Colonic mucosa (tissue), 4 donors: ENCODE results near the gene TMEM63B. TPM values are rescaled to one million over a fixed set of nuclear protein-coding genes. Genes with fewer than 3 reads are reported as not detected.

ENCODE experiments used
- DNase-seq: peaks from one replicate; pipeline ENCODE4 v3.0.0-alpha.2; 2020
- H3K27ac ChIP-seq: fragments of 200-600 bp; one replicate; pipeline ENCODE4 v1.8.0; 2021
- H3K27me3 ChIP-seq: fragments of 200-600 bp; one replicate; pipeline ENCODE4 v1.8.0; 2021
- H3K36me3 ChIP-seq: fragments of 200-600 bp; one replicate; pipeline ENCODE4 v1.8.0; 2021
- H3K4me1 ChIP-seq: fragments of 200-600 bp; one replicate; pipeline ENCODE4 v1.8.0; 2021; ENCODE audit warnings: mild to moderate bottlenecking
- H3K4me3 ChIP-seq: fragments of 200-600 bp; one replicate; pipeline ENCODE4 v1.8.0; 2021
- H3K9ac ChIP-seq, 2 donors: one replicate each; pipeline ENCODE4 v1.7.0; 2013; ENCODE audit warnings: control low read depth in 2 of 2, low read depth in 2 of 2, low read length in 2 of 2
- H3K9me3 ChIP-seq: fragments of 200-600 bp; one replicate; pipeline ENCODE4 v1.8.0; 2021
- CTCF ChIP-seq: fragments of 200-600 bp; IDR thresholded peaks from one replicate; pipeline ENCODE4 v1.8.0; 2022; ENCODE audit warnings: antibody characterized with exemption, mild to moderate bottlenecking
- intact Hi-C: fragments of 100-400 bp; cut with DNase I; formaldehyde crosslinking; loops from one replicate; pipeline ENCODE4 v1.14.1; 2022
- total RNA-seq, 2 donors: library from RNA; stranded (reverse); fragmentation: NEBNext Ultra II Directional in 1 of 2; extraction: Animal tissue kit (Norgen Biotek cat#: 25700) in 1 of 2; gene quantifications; one replicate each; pipeline ENCODE4 v1.2.1, GENCODE V29; 2021
- donor health status: healthy.
- donor health status: DM: no; HTN: no; CAD: no.
- donor health status: DM: no; HTN: no; CAD: no.

Gene TMEM63B
- total RNA-seq, 2 donors from 2014 or later: 74.3 to 95.3 TPM

GRCh38 chr6:44201200-44201599 is 73.8 kb downstream of the TMEM63B start:
- no peaks in the 10 kb centered on the region for H3K36me3 ChIP-seq
- no peaks in the 10 kb centered on the region for H3K27me3 ChIP-seq
- no peaks in the 10 kb centered on the region for H3K9me3 ChIP-seq
- H3K27ac ChIP-seq: no peak overlapping the region
- intact Hi-C loops: no loop called here
- H3K9ac ChIP-seq: peak overlapping the region in 1 of 2 donors; percentile 76
- H3K4me3 ChIP-seq: no peak overlapping the region
- TF ChIP-seq CTCF: no peak
- DNase-seq: peak; percentile 82
- H3K4me1 ChIP-seq: no peaks in the 10 kb centered on the region

GRCh38 chr6:44201638-44202303 is 74.4 kb downstream of the TMEM63B start:
- intact Hi-C loops: no loop called here
- no peaks in the 10 kb centered on the region for H3K4me1 ChIP-seq
- TF ChIP-seq CTCF: no peak
- H3K4me3 ChIP-seq: no peak overlapping the region
- no peak overlapping the region for H3K27ac ChIP-seq
- no peaks in the 10 kb centered on the region for H3K27me3 ChIP-seq
- DNase-seq: no peak
- no peak overlapping the region for H3K9ac ChIP-seq
- H3K36me3 ChIP-seq: no peaks in the 10 kb centered on the region
- no peaks in the 10 kb centered on the region for H3K9me3 ChIP-seq

DNA sequence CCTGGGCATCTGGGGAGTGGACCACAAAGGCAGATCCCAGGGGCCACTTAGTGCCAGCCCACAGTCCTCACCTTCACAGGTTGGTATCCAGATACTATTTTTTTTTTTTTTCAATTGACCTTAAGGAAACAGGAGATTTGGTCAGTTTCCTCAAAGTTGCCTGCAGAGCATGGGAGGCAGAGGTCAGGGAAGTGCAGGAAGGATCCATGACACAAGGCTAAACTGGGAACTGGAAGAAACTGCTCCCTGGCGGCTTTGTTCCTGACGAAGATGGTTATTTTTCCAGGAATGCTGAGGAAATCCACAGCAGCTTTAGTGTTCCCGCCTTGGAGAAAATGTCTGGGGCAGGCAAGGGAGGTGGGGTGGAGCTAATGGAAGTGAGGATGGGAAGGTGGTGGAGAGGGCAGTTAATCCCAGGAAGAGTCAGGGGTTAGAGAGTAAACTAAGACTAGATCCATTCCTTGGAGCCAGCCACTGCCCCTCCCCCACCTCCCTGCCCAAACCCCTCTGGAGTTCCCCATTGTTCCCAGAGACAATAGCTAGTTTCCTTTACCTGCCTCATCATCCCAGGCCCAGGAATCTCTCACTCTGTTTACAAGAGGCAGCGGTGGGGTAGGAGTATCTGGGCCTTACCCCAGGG is 75.1 kb downstream of the TMEM63B start:
- no peaks in the 10 kb centered on the region for H3K27me3 ChIP-seq
- no peak overlapping the region for H3K27ac ChIP-seq
- H3K36me3 ChIP-seq: no peaks in the 10 kb centered on the region
- DNase-seq: no peak
- no peak for TF ChIP-seq CTCF
- no peak overlapping the region for H3K9ac ChIP-seq
- intact Hi-C loops: no loop called here
- no peaks in the 10 kb centered on the region for H3K4me1 ChIP-seq
- no peak overlapping the region for H3K4me3 ChIP-seq
- no peaks in the 10 kb centered on the region for H3K9me3 ChIP-seq

DNA sequence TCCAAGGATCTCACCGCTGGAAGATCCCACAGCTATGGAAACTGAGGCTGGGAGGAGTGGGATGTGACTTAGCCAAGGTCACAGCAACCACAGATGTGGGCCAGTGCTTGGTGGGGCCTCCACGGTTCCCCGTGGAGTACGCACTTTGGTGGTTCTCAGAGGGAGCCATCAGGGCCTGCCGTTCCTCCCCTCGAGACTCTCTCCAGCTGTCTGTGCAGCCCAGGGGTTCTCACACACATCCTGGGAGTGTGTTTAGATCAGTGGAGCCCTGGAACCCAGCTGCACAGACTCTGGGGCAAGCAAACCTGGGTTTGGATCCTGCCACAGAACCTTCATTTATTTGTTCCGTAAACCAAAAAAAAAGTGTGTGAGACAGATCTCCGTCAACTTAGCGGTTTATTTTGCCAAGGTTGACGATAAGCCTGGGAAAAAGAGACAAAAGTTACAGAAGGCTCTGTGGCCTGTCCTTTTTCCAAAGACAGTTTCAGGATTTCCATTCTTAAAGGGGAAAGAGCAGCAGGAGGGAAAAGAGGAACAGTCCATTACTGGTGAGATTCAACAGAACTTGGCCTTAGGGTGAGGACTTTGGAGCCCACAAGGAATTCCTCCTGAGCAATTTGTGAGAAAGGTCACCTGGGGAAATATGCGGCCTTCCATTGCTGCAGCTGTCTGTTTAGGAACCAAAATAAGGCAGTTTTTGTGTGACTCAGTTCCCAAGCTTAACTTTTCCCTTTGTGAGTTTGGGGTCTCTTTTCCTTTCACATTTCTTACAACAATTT is 75.8 kb downstream of the TMEM63B start:
- intact Hi-C loops: no loop called here
- Histone ChIP-seq H3K4me1 (no peaks in the 10 kb centered on the region), H3K9ac (peak overlapping the region in 1 of 2 donors; percentile 26), H3K9me3 (no peaks in the 10 kb centered on the region), H3K27ac (no peak overlapping the region), H3K36me3 (no peaks in the 10 kb centered on the region), H3K4me3 (no peak overlapping the region), H3K27me3 (no peaks in the 10 kb centered on the region)
- TF ChIP-seq CTCF: no peak
- DNase-seq: no peak

- Histone ChIP-seq H3K9ac (no peak overlapping the region), H3K36me3 (no peaks in the 10 kb centered on the region), H3K27ac (peak overlapping the region; percentile 26), H3K4me3 (no peak overlapping the region), H3K4me1 (no peaks in the 10 kb centered on the region), H3K9me3 (no peaks in the 10 kb centered on the region), H3K27me3 (no peaks in the 10 kb centered on the region)
- TF ChIP-seq CTCF: no peak
- intact Hi-C loops: no loop called here
- DNase-seq: peak; percentile 62
Observed at GRCh38 chr6:44203955-44204354, 76.6 kb downstream of the TMEM63B start.

Other genes starting within 250 kb of the TMEM63B start
- 10 to 100 TPM; 72.0 to 77.7 TPM for gene MRPL14, start 102 bp upstream of the TMEM63B start, total RNA-seq
- 1 to 10 TPM in 1 of 2 donors, not detected in 1; 2.0 TPM for gene CAPN11, start 31.3 kb downstream of the TMEM63B start, total RNA-seq
- not detected for gene MYMX, start 89.4 kb downstream of the TMEM63B start, total RNA-seq
- gene SLC29A1, start 96.0 kb downstream of the TMEM63B start, total RNA-seq: 10 to 100 TPM; 17.0 to 19.1 TPM
- 1,000 to 10,000 TPM in 1 of 2 donors, 100 to 1,000 TPM in 1; 409 to 1,163 TPM for gene HSP90AB1, start 119.5 kb downstream of the TMEM63B start, total RNA-seq
- gene SLC35B2, start 130.0 kb downstream of the TMEM63B start, total RNA-seq: 10 to 100 TPM; 42.7 to 52.2 TPM
- 10 to 100 TPM; 11.9 to 18.8 TPM for gene NFKBIE, start 138.0 kb downstream of the TMEM63B start, total RNA-seq
- under 1 TPM; 0.12 to 0.19 TPM for gene TMEM151B, start 142.9 kb downstream of the TMEM63B start, total RNA-seq
- gene AARS2, start 185.8 kb downstream of the TMEM63B start, total RNA-seq: 10 to 100 TPM in 1 of 2 donors, 1 to 10 TPM in 1; 9.0 to 27.7 TPM
- gene SPATS1, start 215.1 kb downstream of the TMEM63B start, total RNA-seq: not detected